Measurements from ENCODE around the gene MAML2. TPM values are rescaled to one million over a fixed set of nuclear protein-coding genes. Genes with fewer than 3 reads are reported as not detected.
A peak's percentile ranks its signal among the peaks of the same experiment; 100 is the strongest.

Gene MAML2
- total RNA-seq, 1 experiment from 2014 or later: 22.7 TPM

- no TSS peak for BruUV-seq (replicated peaks)
- Mint-ChIP-seq H3K27ac (ENCODE audit: unreplicated experiment) (no peak overlapping the region), H3K36me3 (ENCODE audit: insufficient read depth, unreplicated experiment) (no peaks in the 10 kb centered on the region), H3K27me3 (ENCODE audit: unreplicated experiment) (no peaks in the 10 kb centered on the region), H3K4me3 (ENCODE audit: low read depth, unreplicated experiment) (no peak overlapping the region), H3K9me3 (ENCODE audit: low read depth, unreplicated experiment) (no peaks in the 10 kb centered on the region), H3K4me1 (ENCODE audit: low read depth, unreplicated experiment) (peaks cover 22% of the 10 kb centered on the region)
- no peak for DNase-seq
- no peak for TF ChIP-seq CTCF (IDR thresholded peaks at IDR 0.05; ENCODE audit: unreplicated experiment)
- CTCF ChIA-PET: interaction anchor here (0.6 kb wide), 1 partner anchor 103 kb away, joined by 3 read pairs; no protein-coding TSS in a partner anchor
- intact Hi-C loops (cut with micrococcal nuclease; ENCODE audit: unreplicated experiment): no loop called here
These were observed 153.6 kb downstream of the MAML2 start for GRCh38 chr11:96189351-96189750.

GRCh38 chr11:96188243-96189006, 154.6 kb downstream of the MAML2 start:
- H3K36me3 Mint-ChIP-seq (ENCODE audit: insufficient read depth, unreplicated experiment): no peaks in the 10 kb centered on the region
- peaks cover 22% of the 10 kb centered on the region for H3K4me1 Mint-ChIP-seq (ENCODE audit: low read depth, unreplicated experiment)
- TF ChIP-seq CTCF (IDR thresholded peaks at IDR 0.05; ENCODE audit: unreplicated experiment): no peak
- peak overlapping the region; percentile 4 for H3K4me3 Mint-ChIP-seq (ENCODE audit: low read depth, unreplicated experiment)
- no TSS peak for BruUV-seq (replicated peaks)
- no peak for DNase-seq
- H3K27ac Mint-ChIP-seq (ENCODE audit: unreplicated experiment): peak overlapping the region; percentile 58
- CTCF ChIA-PET: interaction anchor here (0.8 kb wide), 1 partner anchor 19 kb away, joined by 3 read pairs; no protein-coding TSS in a partner anchor
- no peaks in the 10 kb centered on the region for H3K27me3 Mint-ChIP-seq (ENCODE audit: unreplicated experiment)
- intact Hi-C loops (cut with micrococcal nuclease; ENCODE audit: unreplicated experiment): no loop called here
- no peaks in the 10 kb centered on the region for H3K9me3 Mint-ChIP-seq (ENCODE audit: low read depth, unreplicated experiment)

GRCh38 chr11:96187822-96188221, 155.2 kb downstream of the MAML2 start:
- CTCF ChIA-PET: interaction anchor here (0.8 kb wide), 1 partner anchor 20 kb away, joined by 3 read pairs; no protein-coding TSS in a partner anchor
- no peak for TF ChIP-seq CTCF (IDR thresholded peaks at IDR 0.05; ENCODE audit: unreplicated experiment)
- BruUV-seq (replicated peaks): no TSS peak
- H3K4me1 Mint-ChIP-seq (ENCODE audit: low read depth, unreplicated experiment): peaks cover 22% of the 10 kb centered on the region
- no peaks in the 10 kb centered on the region for H3K27me3 Mint-ChIP-seq (ENCODE audit: unreplicated experiment)
- intact Hi-C loops (cut with micrococcal nuclease; ENCODE audit: unreplicated experiment): no loop called here
- no peaks in the 10 kb centered on the region for H3K9me3 Mint-ChIP-seq (ENCODE audit: low read depth, unreplicated experiment)
- DNase-seq: no peak
- H3K4me3 Mint-ChIP-seq (ENCODE audit: low read depth, unreplicated experiment): no peak overlapping the region
- peak overlapping the region; percentile 58 for H3K27ac Mint-ChIP-seq (ENCODE audit: unreplicated experiment)
- H3K36me3 Mint-ChIP-seq (ENCODE audit: insufficient read depth, unreplicated experiment): no peaks in the 10 kb centered on the region

- BruUV-seq (replicated peaks): no TSS peak
- Mint-ChIP-seq H3K27ac (ENCODE audit: unreplicated experiment) (no peak overlapping the region), H3K36me3 (ENCODE audit: insufficient read depth, unreplicated experiment) (no peaks in the 10 kb centered on the region), H3K4me1 (ENCODE audit: low read depth, unreplicated experiment) (peaks cover 22% of the 10 kb centered on the region), H3K27me3 (ENCODE audit: unreplicated experiment) (no peaks in the 10 kb centered on the region), H3K9me3 (ENCODE audit: low read depth, unreplicated experiment) (no peaks in the 10 kb centered on the region), H3K4me3 (ENCODE audit: low read depth, unreplicated experiment) (no peak overlapping the region)
- intact Hi-C loops (cut with micrococcal nuclease; ENCODE audit: unreplicated experiment): no loop called here
- no peak for DNase-seq
- CTCF ChIA-PET: no interaction called here
- TF ChIP-seq CTCF (IDR thresholded peaks at IDR 0.05; ENCODE audit: unreplicated experiment): no peak
These were observed 156.2 kb downstream of the MAML2 start for GRCh38 chr11:96186806-96187205.

Measured in Calu3 (cell line).